Hematopoietic multipotent progenitor cell (in vitro differentiated cells): ENCODE measurements around the gene CEP131. TPM values are rescaled to one million over a fixed set of nuclear protein-coding genes. Genes with fewer than 3 reads are reported as not detected.
"Not testable (repeated sequence)": the region's sequence is repeated elsewhere in the genome, so short reads cannot be mapped to it uniquely, and the experiment has no call there.

Source experiments
- DNase-seq, 3 donors: peaks; one replicate each; pipeline ENCODE4 v3.0.0-alpha.2; 2011 to 2015; ENCODE audit warnings: low read depth in 2 of 3, low spot score in 2 of 3
- total RNA-seq: library from RNA; depleted of rRNA; stranded (reverse); fragments of >200 nt; gene quantifications from one replicate; pipeline ENCODE4 v1.2.3, GENCODE V29; 2012

CEP131 gene
- total RNA-seq, 1 donor = 17.8 TPM

DNA sequence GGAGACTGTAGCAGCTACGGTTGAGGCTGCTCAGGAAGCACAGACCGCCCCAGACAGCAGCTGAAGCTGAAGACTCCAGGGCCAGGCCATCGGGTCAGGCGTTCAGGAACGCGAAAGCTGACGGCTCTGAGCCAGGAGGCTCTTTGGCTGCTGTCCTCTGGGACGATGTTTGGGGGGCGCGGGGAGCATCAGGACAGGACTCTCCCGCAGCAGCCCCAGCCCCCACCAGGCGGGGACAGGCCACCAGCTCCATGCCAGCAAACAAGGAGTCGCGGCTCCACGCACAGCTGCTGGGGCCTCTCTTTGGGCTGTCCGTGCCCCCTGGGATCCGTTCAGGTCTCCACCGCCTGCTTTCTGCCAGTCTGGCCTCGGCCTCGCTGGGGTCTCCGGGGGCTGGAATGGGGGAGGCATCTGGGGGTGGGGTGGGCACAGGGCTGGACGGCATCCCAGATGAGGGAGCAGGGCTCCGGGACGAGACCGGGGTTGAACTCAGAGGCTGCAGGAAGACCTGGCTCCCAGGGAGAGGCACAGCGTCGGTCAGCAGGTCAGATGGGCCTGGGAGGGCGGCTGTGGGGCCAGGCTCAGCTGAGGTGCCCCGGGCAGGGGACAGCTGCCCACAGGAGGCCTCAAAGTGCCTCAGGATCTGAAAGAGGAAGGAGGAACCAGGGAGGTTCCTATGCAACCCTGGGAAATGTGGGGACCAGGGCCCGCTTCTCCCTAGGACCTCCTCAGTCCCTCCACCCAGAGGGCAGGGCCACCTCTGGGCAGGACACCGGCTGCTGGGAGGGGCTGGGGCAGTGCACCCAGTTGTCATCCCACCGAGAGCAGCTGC lies 6.3 kb upstream of the CEP131 start:
- no peak for DNase-seq

DNA sequence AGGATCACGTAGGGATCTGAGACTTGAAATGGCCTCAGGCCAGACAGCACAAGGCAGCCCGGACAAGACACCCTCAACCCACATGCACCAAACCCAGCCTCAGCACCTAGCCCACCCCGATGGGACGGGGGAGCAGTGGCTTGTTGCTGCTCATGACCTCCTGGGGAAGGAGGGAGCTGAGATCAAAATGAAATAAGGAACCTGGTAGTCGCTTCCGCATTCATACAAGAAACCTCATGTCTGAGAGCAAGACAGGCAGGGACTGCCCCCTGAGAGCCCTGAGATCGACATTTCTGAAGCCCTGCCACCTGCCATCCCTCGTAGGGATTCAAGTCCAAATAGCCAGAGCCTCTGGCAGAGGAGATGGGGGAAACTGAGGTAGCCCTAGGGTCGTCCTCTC lies 5.7 kb upstream of the CEP131 start:
- peak in 1 of 3 donors; percentile 45 for DNase-seq

DNA sequence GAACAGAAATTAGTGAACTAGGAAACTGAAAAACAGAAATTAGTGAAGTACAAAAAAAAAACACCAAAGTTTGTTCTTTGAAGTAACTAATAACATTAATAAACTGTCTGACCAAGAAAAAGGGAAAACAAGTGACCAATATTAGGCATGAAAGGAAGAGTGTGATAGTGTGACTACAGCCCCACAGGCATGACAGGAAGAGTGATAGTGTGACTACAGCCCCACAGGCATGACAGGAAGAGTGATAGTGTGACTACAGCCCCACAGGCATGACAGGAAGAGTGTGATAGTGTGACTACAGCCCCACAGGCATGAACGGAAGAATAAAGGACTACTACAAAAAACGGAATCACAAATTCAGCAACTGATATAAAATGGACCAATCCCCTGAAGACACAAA lies 4.9 kb upstream of the CEP131 start:
- not testable (repeated sequence) for DNase-seq

DNA sequence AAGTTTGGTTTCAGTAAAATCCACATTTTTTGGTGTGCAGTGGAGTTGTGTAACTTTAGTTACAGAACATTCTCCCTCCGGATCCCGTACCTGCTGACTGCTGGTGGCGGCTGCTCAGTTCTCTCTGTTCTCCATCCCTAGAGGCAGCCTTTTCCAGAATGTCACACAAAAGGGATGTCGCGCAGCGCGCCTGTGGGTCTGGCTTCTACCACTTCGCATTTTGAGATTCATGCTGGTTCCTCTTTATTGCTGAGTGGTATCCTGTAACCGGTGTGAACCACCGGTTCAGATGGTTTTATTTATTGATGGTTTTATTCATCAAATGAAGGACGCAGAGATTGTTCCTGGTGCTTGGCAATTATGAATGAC lies 981 bp upstream of the CEP131 start:
- peak in 2 of 3 donors; percentile 57 to 77 for DNase-seq

DNA sequence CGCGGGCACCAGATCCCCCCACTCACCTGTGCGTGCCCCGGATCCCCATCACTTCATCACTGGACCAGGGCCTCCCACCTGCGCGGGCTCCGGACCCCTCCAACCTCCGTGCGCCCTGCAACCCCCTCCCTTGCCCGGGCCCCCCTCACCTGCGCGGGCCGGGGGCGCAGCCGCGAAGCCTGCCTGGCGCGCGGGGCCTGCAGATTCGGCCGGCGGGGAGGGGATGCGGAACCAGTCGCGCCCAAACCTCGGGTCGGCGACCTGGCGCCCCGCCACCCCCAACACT lies 202 bp downstream of the CEP131 start:
- DNase-seq = no peak

DNA sequence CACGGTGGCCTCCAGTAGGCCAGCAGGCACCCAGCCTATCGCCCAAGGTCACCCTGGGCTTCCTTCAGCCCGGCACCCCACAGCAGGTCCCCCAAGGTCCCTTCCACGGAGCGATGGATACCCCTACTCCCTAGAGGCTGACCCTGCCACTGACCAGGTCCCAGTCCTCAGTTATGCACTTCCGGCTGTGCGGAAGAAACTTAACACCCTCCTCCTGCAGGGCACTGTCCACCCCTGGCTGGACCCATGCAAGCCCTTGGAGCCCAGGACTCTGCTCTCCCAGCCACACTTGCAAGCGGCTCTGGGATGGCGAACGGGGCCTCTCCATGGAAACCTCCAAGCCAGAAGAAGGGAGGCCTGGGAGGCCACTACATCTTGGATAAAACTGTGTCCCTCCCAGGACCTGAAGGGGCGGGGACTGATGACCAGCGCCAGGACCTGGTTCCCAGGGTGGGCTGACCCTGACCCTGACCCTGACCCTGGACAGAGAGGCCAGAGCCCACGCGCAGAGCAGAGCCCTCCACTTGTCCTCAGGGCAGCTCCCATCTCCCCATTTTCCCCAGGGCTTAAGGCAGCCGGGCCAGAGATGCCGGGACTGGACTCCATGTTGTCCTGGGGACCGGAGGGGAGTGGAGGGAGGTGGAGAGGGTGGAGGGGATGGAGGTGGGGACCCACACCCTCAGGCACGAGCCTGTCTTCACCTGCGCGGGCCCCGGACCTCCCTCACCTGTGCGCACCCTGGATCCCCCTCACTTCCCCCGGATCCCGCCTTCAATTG lies 734 bp downstream of the CEP131 start:
- DNase-seq = no peak

DNA sequence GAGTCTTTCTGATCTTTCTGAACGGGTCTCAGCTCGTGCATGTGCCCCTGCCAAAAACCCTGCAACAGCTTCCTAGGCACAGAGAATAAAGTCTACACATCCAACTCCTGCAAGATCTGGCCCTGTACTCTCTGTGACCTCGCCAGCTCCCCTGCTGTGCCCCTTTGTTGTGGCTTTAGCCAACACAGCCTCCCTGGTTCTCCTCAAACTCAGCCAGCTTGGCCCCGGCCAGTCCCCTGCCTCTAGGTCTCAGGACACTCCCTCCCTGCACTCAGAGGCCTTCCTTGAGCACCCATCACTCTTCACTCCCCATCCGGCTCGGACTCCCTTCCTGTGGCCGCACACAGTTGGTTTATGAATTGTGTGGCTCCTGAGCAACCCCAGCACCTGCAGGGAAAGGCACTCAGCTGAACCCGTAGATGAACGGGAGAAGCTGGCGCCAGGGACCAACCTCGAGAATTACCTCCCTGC lies 1.4 kb downstream of the CEP131 start:
- DNase-seq = no peak

DNA sequence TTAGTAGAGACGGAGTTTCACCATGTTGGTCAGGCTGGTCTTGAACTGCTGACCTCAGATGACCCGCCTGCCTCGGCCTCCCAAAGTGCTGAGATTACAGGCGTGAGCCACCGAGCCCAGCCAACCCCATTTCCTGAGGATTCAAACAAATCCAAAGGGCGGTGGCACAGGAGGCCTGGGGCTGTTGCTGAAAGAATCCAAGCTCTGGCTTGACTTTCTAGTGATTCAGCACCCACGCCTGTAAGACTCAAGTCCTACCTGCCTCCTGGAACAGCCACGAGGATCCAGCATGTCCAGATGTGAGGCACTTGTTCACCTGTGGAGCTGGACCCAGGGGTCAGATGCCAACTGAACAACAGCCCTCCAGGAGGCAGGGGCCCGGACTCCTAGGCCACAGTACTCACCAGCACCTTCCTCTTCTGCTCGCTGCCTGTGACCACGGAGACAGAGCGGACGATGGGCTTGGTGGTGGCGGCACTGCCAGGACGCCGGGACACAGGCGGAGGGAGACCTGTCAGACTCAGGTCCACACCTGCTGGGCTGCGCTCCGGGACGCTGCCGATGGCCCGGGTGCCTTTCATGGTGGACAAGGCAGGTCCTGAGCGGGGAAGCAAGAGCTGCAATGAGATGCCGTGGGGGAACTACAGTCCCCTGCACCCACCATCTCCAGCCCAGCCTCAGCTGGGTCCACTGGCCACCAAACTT lies 3.1 kb downstream of the CEP131 start:
- DNase-seq = no peak

DNA sequence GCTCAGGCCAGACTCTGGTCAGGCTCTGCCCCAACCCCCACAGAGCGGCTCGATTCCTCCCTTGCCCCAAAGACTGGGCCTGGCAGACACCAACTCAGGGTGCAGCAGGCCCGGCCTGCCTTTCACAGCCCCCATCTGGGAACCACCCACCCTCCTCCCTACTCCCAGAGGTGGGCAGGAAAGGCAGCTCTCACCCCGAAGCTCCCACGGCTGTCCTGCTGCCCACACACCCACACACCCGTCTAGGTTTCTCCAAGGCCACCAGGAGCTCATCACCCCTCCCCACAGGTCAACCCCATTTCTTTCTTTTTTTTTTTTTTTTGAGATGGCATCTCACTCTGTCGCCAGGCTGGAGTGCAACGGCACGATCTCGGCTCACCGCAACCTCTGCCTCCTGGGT lies 3.8 kb downstream of the CEP131 start:
- no peak for DNase-seq

DNA sequence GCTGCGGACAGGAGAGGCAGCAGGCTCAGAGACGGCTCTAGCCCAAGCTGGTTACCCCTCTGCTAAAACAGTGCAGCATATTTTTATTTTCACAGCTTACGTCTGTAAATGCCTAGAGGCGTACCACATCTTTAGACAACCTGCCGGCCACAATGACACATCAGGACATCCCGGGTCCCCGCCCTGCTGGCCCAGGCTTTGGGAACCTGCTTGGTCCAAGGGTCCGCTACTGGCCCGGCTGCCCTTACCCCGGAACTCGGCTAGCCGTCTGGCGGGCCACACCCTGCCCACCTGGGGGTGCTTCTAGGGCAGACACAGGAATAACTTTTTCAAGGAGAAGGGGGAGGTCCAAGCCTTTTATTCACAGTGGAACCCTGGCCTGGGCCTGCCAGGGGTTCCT lies 4.3 kb downstream of the CEP131 start:
- no peak for DNase-seq

DNA sequence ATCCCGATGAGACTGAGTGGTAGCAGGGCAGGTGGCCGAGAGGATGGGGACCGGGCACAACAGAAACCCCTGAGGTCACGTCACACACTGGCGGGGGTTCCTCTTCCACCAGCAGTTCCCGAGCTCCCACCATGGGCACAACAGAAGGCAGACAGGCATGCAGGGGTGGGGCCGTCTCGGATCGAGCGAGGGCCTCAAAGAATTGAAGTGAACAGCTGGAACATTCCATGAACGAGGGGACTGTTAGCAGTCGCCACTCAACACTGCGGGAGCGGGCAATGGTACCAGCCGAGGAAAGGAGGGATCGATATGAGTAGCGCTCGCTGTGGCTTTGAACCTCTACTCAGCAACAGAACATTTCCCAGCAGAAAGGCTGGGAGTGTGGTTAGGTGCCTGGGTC lies 5.3 kb downstream of the CEP131 start:
- no peak for DNase-seq

DNA sequence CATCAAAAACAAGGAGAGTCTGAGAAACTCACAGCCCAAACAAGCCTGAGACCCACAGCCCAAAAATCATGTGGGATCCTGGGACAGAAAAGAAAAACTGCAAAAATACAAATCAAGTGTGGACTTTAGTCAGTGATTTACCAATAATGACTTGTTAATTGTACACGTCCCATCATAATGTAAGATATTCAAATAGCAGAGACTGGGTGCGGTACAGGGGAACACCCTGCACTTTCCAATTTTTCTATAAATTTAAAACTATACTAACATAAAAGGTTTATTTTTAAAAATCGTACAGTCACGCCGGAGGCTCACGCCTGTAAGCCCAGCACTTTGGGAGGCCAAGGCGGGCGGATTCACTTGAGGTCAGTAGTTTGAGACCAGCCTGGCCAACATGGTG lies 8.8 kb downstream of the CEP131 start:
- no peak for DNase-seq

DNA sequence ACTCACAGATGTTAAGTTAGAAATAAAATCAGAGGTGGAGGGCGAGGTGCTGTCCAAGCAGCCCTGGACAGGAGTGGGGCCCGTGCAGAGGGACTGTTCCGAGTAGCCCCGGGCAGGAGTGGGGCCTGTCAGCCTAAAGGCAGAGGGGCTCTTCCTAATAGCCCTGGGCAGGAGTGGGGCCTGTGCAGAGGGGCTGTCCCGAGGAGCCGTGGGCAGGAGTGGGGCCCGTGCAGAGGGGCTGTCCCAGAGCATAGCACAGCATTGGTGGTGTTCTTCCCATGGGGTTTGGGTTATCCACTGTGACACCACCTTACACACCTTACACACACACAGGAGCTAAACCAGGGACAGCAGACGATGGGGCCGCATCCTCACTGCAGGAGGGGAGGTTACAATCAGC lies 10.4 kb downstream of the CEP131 start:
- DNase-seq = no peak

DNA sequence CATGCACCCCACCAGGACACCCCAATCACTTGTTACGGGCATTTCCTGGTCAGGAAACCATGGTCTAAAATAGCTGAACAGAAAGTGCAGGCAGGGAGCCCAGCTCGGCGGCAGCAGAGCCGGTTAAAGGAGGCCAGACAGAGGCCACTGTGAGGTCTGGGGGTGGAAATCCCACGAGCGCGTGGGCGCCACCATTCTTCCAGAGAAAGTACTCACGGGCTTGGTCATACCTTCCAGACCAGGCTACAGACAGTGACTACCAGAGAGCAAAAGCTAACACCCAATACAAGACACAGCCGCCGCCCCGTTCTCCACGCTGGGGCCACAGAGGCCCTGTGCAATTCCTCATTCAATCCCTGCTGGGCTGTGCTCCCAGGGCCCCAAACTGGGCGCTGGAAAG lies 11.9 kb downstream of the CEP131 start:
- DNase-seq = peak in 1 of 3 donors; percentile 4

DNA sequence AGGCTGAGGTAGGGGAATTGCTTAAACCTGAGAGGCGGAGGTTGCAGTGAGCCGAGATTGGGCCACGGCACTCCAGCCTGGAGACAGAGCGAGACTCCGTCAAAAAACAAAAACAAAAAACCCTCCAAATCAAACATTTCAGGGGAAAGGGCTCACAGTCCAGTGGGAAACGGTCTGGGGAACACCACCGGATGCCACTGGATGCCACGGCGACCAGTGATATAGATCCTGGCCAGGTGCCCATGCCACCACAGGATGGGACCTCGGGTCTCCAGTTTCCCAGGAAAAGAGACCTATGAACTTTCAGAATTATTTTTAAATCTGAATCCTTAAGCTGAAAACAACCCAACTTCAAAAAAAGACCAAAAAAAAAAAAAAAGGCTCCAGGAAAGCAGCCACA lies 12.3 kb downstream of the CEP131 start:
- no peak for DNase-seq

DNA sequence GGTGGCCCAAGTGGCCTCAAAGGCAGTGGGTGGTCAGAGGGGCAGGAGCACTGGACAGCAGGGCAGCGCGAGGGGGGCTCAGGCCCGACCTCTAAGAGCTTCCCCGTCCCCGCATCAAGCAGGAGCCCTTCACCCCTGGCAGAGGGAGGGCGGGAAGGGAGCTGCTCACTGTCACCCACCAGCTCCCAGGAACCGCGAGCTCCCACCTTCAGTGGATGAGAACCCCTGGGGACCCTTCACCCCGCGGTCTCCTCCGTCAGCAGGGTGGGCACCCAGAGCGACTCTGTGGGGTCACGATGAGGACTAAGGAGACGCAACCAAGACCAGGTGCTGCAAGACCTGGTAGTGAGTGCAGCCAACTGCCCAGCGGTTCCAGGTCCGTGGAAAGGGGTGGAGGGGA lies 13.6 kb downstream of the CEP131 start:
- DNase-seq = no peak

DNA sequence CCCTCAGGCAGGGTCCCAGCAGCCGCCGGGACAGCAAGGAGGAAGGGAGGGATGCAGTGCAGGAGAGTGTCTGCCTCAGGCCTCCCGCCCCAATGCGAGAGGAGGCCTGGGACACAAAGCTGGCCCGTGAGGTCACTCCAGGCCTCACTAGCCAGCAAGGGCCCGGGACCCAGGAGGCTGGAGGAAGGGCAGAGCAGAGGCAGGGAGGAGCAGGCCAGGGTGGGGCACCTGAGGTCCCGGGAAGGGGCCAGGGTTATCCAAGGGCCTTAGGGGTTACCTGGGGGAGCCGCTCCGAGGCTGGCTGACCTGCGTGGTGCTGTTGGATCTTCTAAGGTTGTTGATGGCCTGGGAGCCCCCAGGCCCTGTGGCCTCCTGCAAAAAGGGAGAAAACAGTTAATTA lies 14.1 kb downstream of the CEP131 start:
- no peak for DNase-seq

DNA sequence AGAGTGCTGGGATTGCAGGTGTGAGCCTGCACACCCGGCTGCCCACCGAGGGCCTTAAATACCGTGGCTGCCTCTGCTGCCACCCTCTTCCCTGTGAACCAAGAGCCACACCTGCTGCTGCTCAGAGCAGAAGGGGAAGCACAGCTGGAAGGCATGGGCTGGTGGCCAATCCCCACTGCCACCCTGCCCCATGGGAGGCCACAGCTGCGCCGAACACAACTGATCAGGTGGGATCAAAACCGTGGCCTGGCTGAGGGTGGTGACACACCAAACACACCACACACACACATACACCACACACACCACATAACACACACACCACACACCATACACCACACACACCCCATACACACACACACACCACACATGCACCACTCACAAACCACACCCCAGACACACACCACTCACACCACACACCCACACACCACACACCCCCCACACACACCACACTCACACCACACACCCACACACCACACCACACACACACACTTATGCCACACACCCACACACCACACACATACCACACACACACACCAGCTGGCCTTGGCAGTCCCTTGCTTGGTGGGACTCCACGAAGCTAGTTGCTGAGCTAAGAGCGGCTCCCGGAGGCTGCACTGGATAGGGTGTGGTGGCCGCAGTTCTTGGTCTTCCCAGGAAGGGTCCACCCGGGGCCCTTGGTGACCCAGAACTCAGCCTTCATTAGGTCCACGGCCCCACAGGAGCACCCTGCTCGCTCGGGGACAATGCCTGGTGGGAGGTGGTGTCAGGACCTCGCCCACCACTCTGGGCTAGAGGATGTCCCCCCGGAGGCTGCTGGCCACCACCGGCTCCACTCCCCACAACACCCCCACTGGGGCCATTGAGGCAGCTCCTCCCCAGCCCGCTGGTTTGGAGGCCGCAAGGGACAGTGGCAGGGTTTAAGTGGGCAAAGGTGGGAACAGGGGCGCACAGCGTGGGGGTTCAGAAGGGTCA lies 14.9 kb downstream of the CEP131 start:
- DNase-seq = peak in 2 of 3 donors; percentile 72 to 90

DNA sequence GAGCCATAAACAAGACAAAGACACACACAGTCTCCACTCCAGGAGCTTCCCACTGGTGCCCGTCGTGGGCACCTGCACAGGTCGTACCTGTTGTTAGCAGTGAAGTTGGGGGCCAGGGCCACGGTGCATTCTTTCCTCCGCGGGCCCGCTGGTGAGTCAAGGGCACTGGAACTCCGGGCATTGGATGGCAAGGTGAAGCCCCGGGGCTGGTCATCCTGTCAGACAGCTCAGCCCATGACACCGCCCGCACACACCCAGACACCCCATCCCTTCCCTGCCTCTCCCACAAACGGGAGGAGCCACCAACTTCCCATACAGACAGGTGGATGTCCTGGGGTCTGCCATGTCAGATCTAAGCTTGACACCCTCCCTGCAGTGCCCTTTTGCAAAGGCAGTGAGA lies 16.1 kb downstream of the CEP131 start:
- no peak for DNase-seq

DNA sequence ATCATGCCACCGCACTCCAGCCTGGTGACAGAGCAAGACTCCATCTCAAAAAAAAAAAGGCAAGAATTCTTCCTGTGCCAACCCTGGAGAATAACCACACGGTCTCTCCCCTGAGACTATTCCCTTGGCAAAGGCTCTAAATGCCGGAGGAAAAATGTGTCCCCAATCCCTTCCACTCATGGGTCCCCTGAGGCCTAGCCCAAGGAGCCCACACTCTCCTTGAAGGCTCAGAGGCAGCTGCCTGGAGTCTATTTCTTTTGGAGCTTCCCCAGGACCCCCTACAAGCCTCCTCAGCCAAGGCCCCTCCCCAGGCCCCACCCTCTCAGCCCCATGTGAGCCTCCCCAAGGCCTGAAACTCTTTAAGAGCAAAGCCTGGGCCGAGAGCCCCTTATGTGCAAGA lies 16.6 kb downstream of the CEP131 start:
- no peak for DNase-seq

DNA sequence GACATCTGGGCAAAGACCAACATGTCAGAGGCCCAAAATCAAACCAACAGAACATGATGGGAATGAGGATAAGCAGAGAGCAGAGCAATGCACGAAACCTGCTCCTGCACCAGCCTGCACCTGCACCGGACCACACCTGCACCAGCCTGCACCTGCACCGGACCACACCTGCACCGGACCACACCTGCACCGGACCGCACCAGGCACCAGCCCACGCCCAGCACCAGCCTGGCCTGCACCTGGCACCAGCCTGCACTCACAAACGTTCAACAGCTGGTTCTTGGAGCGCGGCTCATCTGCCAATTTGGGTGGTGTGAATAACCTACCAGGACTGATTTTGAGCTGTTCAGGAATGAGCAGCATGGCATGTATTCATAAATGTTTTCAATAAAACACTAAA lies 18.2 kb downstream of the CEP131 start:
- no peak for DNase-seq
